ENCODE data around the gene ABCA8. TPM values are rescaled to one million over a fixed set of nuclear protein-coding genes. Genes with fewer than 3 reads are reported as not detected.

Gene ABCA8
- total and polyA plus RNA-seq, 2 of the 8 experiments (the other 6 are each of a cell fraction or from before 2014, with no cell fraction given), result not detected

GRCh38 chr17:68981288-68981687 is 26.1 kb upstream of the ABCA8 start:
- no peaks in the 10 kb centered on the region for H4K20me1 ChIP-seq (replicated peaks in 1 of 2; ENCODE audit: control insufficient read depth in 1 of 2, insufficient read depth in 2 of 2, low read length in 2 of 2)
- no peaks in the 10 kb centered on the region for H3K79me2 ChIP-seq (ENCODE audit: control insufficient read depth in 1 of 2, insufficient read depth in 2 of 2, low read length in 2 of 2)
- no peak for FAIRE-seq
- no peak overlapping the region for H2BK5ac ChIP-seq (ENCODE audit: low read depth, low read length)
- no peak overlapping the region for H3K9ac ChIP-seq (replicated peaks in 1 of 4; ENCODE audit: extremely low read depth in 1 of 4, low read depth in 3 of 4, low read length in 3 of 4)
- WGBS, 2 experiments (ENCODE audit: extremely low coverage in 1 of 2, insufficient coverage in 1 of 2, insufficient read length in 1 of 2, insufficient replicate concordance in 2 of 2, low coverage in 1 of 2, low lambda C conversion rate in 2 of 2, missing lambda C conversion rate in 1 of 2), result 97% methylated on average over 2 of the region's 2 CpGs; no CpG with 5 or more reads in 1 of the 2 experiments
- H3K27me3 ChIP-seq (replicated peaks in 1 of 4; ENCODE audit: control insufficient read depth in 3 of 4, extremely low read depth in 1 of 4, insufficient read depth in 3 of 4, low read length in 3 of 4), result no peaks in the 10 kb centered on the region
- H2BK12ac ChIP-seq (ENCODE audit: low read depth, low read length), result no peak overlapping the region
- H2AK5ac ChIP-seq (ENCODE audit: low read depth, low read length), result no peak overlapping the region
- H3K23me2 ChIP-seq (ENCODE audit: low read depth, low read length), result no peaks in the 10 kb centered on the region
- no peak overlapping the region for H3K27ac ChIP-seq (ENCODE audit: low read depth, low read length)
- H2BK15ac ChIP-seq (ENCODE audit: low read length), result no peak overlapping the region
- no peak overlapping the region for H3K4ac ChIP-seq (replicated peaks; ENCODE audit: insufficient read length, low read depth, low read length)
- no peak for DNase-seq (ENCODE audit: low read depth in 1 of 2, low spot score in 2 of 2)
- no peak overlapping the region for H3K56ac ChIP-seq (replicated peaks; ENCODE audit: insufficient read length, low read depth, low read length)
- no peaks in the 10 kb centered on the region for H3K9me3 ChIP-seq (ENCODE audit: insufficient read depth in 2 of 2, low read depth in 1 of 2, low read length in 1 of 2)
- no peak overlapping the region for H4K8ac ChIP-seq (ENCODE audit: extremely low read depth, insufficient read depth, low read length)
- H3K4me1 ChIP-seq (replicated peaks in 1 of 4; ENCODE audit: control insufficient read depth in 3 of 4, insufficient read depth in 4 of 4, low read length in 3 of 4), result no peaks in the 10 kb centered on the region
- no peak overlapping the region for H2BK20ac ChIP-seq (ENCODE audit: low read length)
- no peak overlapping the region for H3K14ac ChIP-seq (ENCODE audit: insufficient read length)
- H2AFZ ChIP-seq (ENCODE audit: low read length), result no peak overlapping the region
- no peak overlapping the region for H2BK120ac ChIP-seq (replicated peaks; ENCODE audit: low read depth, low read length)
- H3K36me3 ChIP-seq (ENCODE audit: control insufficient read depth in 2 of 4, insufficient read depth in 4 of 4, low read length in 3 of 4), result no peaks in the 10 kb centered on the region
- H4K5ac ChIP-seq (ENCODE audit: insufficient read length, low read depth, low read length), result no peak overlapping the region
- no peak overlapping the region for H4K91ac ChIP-seq (replicated peaks; ENCODE audit: insufficient read length, low read length)
- POLR2A ChIA-PET (ENCODE audit: partially characterized antibody), result no interaction called here
- H3K4me3 ChIP-seq (ENCODE audit: extremely low read depth in 1 of 4, insufficient read depth in 2 of 4, low read depth in 3 of 4, low read length in 4 of 4), result no peak overlapping the region
- H3K18ac ChIP-seq (ENCODE audit: extremely low read depth, low read length), result no peak overlapping the region
- H3K79me1 ChIP-seq (ENCODE audit: low read depth, low read length), result no peaks in the 10 kb centered on the region
- H3K4me2 ChIP-seq (ENCODE audit: insufficient read depth in 1 of 2, low read depth in 2 of 2, low read length in 2 of 2), result no peak overlapping the region
- CTCF ChIA-PET (ENCODE audit: partially characterized antibody), result no interaction called here
- H3K23ac ChIP-seq (ENCODE audit: insufficient read length), result no peak overlapping the region
- TF ChIP-seq SRF (IDR thresholded peaks at IDR 0.05; ENCODE audit: low read depth, low read length) (no peak), BCL11A (IDR thresholded peaks at IDR 0.05; ENCODE audit: low read depth in 2 of 2, low read length in 2 of 2) (no peak), GABPA (IDR thresholded peaks at IDR 0.05; ENCODE audit: borderline replicate concordance, insufficient read depth, low read length) (no peak), PHF8 (conservative IDR thresholded peaks at IDR 0.05; ENCODE audit: low read depth, low read length) (no peak), MAFK (IDR thresholded peaks at IDR 0.05; ENCODE audit: low read depth, low read length) (no peak), CBX8 (IDR thresholded peaks at IDR 0.05; ENCODE audit: borderline replicate concordance, low read depth, low read length) (no peak), ATF2 (IDR thresholded peaks at IDR 0.05; ENCODE audit: low read length) (no peak), RXRA (IDR thresholded peaks at IDR 0.05; ENCODE audit: insufficient read depth, low read depth, low read length) (no peak), RAD21 (IDR thresholded peaks at IDR 0.05 in 1 of 2, conservative IDR thresholded peaks at IDR 0.05 in 1 of 2; ENCODE audit: low read depth in 2 of 2, low read length in 2 of 2) (no peak), TAF7 (optimal IDR thresholded peaks at IDR 0.05; ENCODE audit: borderline replicate concordance, low read depth, low read length) (no peak), TBP (IDR thresholded peaks at IDR 0.05; ENCODE audit: low read depth, low read length) (no peak), SP4 (IDR thresholded peaks at IDR 0.05; ENCODE audit: low read length) (no peak), CBX5 (IDR thresholded peaks at IDR 0.05; ENCODE audit: low read depth, low read length) (no peak)
